Nephron (organoid): ENCODE data around the gene TMEM271.

Source experiments
- H3K27ac Mint-ChIP-seq, 3 experiments: 2 replicates each; pipeline ENCODE4 v1.8.0; 2020; ENCODE audit warnings: mixed read lengths in 3 of 3, mild to moderate bottlenecking in 2 of 3, moderate library complexity in 1 of 3
- H3K27me3 Mint-ChIP-seq: 2 replicates; pipeline ENCODE4 v1.8.0; 2021; ENCODE audit warnings: low read depth, mild to moderate bottlenecking, moderate library complexity, mixed read lengths
- H3K36me3 Mint-ChIP-seq: 2 replicates; pipeline ENCODE4 v1.8.0; 2020; ENCODE audit warnings: low read depth, mixed read lengths
- H3K4me1 Mint-ChIP-seq: 2 replicates; pipeline ENCODE4 v1.8.0; 2020; ENCODE audit warnings: mixed read lengths
- H3K4me3 Mint-ChIP-seq, 3 experiments: 2 replicates each; pipeline ENCODE4 v1.8.0; 2020; ENCODE audit warnings: mild to moderate bottlenecking in 3 of 3, mixed read lengths in 3 of 3, moderate library complexity in 2 of 3
- H3K9me3 Mint-ChIP-seq: 2 replicates; pipeline ENCODE4 v1.8.0; 2020; ENCODE audit warnings: mixed read lengths
- TF ChIP-seq, protein P1 (sequence below), 3 experiments: fragments of 200-600 bp; sonication (generic); IDR thresholded peaks; one replicate each; pipeline ENCODE4 v1.5.0; 2021; ENCODE audit warnings: antibody characterized with exemption in 3 of 3; ENCODE audit not compliant: unreplicated experiment in 3 of 3

The TMEM271 gene

DNA sequence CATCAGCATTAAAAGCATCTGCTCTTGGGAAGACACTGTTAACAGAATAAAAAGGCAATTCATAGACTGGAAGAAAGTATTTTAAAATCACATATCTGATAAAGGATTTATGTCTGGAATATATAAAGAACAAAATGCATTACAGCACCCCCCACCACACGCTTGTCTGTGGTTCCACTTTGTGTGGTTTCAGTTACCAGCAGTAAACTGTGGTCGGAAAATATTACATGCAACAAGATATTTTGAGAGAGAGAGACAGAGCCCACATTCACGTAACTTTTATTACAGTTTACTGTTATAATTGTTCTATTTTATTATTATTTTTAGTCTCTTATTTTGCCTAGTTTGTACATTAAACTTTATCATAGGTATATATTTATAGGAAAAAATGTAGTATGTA lies 28.0 kb upstream of the TMEM271 start:
- no peak overlapping the region for H3K4me3 Mint-ChIP-seq
- TF ChIP-seq, protein P1, sequence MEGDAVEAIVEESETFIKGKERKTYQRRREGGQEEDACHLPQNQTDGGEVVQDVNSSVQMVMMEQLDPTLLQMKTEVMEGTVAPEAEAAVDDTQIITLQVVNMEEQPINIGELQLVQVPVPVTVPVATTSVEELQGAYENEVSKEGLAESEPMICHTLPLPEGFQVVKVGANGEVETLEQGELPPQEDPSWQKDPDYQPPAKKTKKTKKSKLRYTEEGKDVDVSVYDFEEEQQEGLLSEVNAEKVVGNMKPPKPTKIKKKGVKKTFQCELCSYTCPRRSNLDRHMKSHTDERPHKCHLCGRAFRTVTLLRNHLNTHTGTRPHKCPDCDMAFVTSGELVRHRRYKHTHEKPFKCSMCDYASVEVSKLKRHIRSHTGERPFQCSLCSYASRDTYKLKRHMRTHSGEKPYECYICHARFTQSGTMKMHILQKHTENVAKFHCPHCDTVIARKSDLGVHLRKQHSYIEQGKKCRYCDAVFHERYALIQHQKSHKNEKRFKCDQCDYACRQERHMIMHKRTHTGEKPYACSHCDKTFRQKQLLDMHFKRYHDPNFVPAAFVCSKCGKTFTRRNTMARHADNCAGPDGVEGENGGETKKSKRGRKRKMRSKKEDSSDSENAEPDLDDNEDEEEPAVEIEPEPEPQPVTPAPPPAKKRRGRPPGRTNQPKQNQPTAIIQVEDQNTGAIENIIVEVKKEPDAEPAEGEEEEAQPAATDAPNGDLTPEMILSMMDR (IDR thresholded peaks at IDR 0.05; ENCODE audit: unreplicated experiment in 3 of 3): no peak
- H3K9me3 Mint-ChIP-seq: no peaks in the 10 kb centered on the region

GRCh38 chr4:602559-602942 lies 26.5 kb upstream of the TMEM271 start:
- Mint-ChIP-seq H3K4me1 (no peaks in the 10 kb centered on the region), H3K27ac (no peak overlapping the region), H3K4me3 (no peak overlapping the region), H3K36me3 (no peaks in the 10 kb centered on the region), H3K9me3 (no peaks in the 10 kb centered on the region), H3K27me3 (peaks cover 33% of the 10 kb centered on the region)
- TF ChIP-seq, protein P1 (IDR thresholded peaks at IDR 0.05; ENCODE audit: unreplicated experiment in 3 of 3): peak; percentile 57 to 79 (median 67)

More for the DNA sequence above, 28.0 kb upstream of the TMEM271 start:
- no peak overlapping the region for H3K27ac Mint-ChIP-seq
- H3K27me3 Mint-ChIP-seq: peaks cover 25% of the 10 kb centered on the region
- H3K36me3 Mint-ChIP-seq: no peaks in the 10 kb centered on the region
- peaks cover under 1% of the 10 kb centered on the region for H3K4me1 Mint-ChIP-seq

GRCh38 chr4:601612-602558 lies 25.8 kb upstream of the TMEM271 start:
- Mint-ChIP-seq H3K27me3 (peaks cover 40% of the 10 kb centered on the region), H3K9me3 (no peaks in the 10 kb centered on the region), H3K4me3 (no peak overlapping the region), H3K36me3 (no peaks in the 10 kb centered on the region), H3K4me1 (no peaks in the 10 kb centered on the region), H3K27ac (no peak overlapping the region)
- TF ChIP-seq, protein P1 (IDR thresholded peaks at IDR 0.05; ENCODE audit: unreplicated experiment in 3 of 3): no peak

DNA sequence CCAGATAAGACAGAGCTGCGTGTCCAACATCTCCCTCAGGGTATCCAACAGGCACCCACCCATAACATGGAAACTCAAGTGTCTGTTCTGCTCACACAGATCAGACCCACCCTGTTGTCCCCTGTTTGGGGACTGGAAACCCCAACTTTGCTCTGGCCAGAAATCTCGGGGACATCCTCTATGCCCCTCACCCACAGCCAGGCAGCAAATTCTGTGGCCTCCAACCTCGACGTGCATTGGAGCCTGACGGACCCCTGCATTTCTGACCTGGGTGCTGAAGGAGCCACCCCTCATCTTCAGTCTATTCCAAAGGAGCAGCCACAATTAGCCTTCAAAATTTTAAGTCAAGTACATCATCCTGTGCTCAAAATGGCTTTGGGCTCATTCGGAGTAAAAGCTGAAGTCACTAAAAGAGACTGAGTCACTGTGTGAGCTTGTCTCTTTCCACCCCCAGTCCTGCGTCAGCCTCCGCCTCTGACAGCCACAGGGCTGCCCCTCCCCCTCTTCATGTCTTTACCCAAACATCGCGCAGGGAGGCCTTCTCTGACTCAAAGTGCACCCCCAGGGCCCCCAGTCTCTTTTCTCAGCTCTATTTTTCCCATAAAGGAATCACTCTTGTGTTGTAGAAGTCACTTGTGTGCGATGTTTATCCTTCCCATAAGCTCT lies 24.9 kb upstream of the TMEM271 start:
- Mint-ChIP-seq H3K4me1 (no peaks in the 10 kb centered on the region), H3K27me3 (peaks cover 48% of the 10 kb centered on the region), H3K36me3 (no peaks in the 10 kb centered on the region), H3K4me3 (no peak overlapping the region), H3K9me3 (no peaks in the 10 kb centered on the region), H3K27ac (no peak overlapping the region)
- TF ChIP-seq, protein P1 (IDR thresholded peaks at IDR 0.05; ENCODE audit: unreplicated experiment in 3 of 3): no peak

DNA sequence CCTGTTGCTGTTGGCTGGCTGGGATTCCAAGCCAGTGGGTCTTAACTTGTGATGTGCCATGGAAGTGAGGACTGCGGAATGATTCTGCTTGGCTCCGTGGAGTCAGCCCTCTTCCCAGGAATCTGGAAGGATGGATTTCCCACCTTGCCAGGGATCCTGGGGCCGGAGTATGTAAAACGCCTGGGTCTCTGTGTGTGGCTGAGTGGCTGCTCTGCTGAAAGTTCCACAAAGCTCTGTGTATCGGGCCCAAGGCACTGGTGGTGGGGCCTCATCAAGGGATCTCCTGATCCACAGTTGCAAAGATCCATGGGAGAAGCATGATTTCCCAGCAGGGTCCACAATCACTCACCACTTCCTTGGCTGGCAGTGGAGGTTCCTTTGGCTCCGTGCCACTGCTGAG lies 24.1 kb upstream of the TMEM271 start:
- H3K36me3 Mint-ChIP-seq: no peaks in the 10 kb centered on the region
- no peaks in the 10 kb centered on the region for H3K9me3 Mint-ChIP-seq
- no peaks in the 10 kb centered on the region for H3K4me1 Mint-ChIP-seq
- peaks cover 49% of the 10 kb centered on the region for H3K27me3 Mint-ChIP-seq
- H3K27ac Mint-ChIP-seq: no peak overlapping the region
- no peak overlapping the region for H3K4me3 Mint-ChIP-seq
- TF ChIP-seq, protein P1 (IDR thresholded peaks at IDR 0.05; ENCODE audit: unreplicated experiment in 3 of 3): no peak
